Measurements from ENCODE around the gene ZNF154. TPM values are rescaled to one million over a fixed set of nuclear protein-coding genes. Genes with fewer than 3 reads are reported as not detected.

The ZNF154 gene
- 2.0 and 2.6 TPM in 2 replicates for total RNA-seq

GRCh38 chr19:57708641-57709361 lies at the start of gene ZNF154:
ZNF154 (minus strand) TSS chr19:57709204; CDS start chr19:57708971, 233 bp downstream.

DNA sequence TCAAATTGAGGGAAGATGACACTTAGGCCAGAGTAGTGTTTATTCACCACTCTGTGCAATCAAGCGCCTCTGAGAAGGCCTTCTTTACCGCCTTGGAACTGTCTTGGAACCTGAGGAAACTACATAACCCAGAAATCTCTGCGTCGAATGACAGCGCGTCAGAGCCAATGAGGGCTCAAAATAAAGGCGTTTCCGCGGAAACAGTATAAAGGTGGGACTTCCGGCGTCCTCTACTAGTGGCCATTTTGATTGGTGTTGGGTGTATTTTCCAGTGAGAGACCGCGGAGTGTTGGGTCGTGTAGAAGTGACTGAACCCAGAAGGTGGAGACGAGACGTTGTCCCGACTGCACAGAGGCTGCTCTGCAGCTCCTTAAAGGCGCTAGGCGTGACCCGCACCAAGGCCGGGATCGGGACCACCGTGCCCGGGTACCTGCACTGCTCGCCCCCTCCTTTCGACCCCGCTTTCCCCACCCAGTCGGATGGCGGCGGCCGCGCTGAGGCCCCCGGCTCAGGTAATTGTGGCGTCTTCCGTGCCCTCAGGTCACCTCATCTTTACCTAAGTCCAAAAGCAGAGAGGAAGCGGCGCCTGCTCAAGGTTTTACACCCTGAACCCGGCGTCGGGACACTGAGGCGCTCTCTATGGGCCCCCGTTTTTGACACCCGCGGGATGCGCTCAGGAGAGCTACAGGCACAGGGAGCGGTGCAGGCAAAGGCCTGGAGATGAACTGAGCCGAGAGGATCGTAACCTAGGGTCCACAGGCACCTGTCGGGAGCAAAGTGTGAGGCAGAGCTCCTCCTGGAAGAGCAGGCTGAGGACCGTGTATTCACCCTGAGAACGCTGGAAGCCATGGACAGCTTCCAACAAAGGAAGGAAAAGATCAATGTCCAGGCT lies 37.8 kb upstream of the ZNF154 start, which contains the start of gene ZNF776:
Gene ZNF776, plus strand, starts transcription at position 236 of the 892 bp plus-strand sequence. Its CDS starts 244 bp downstream, at position 480.

GRCh38 chr19:57668635-57669034 lies 40.4 kb downstream of the ZNF154 start, which contains the start of gene ZSCAN4:
ZSCAN4 (plus strand) TSS chr19:57668935; CDS start chr19:57676146, 7,211 bp downstream.

Other genes starting within 250 kb of the ZNF154 start
- gene ZNF772, start 231.6 kb downstream of the ZNF154 start, total RNA-seq: 13.4 and 18.8 TPM in 2 replicates
- gene ZNF419, start 221.5 kb downstream of the ZNF154 start, total RNA-seq: 6.6 and 17.0 TPM in 2 replicates
- 15.4 and 21.5 TPM in 2 replicates for gene ZNF773, start 209.3 kb downstream of the ZNF154 start, total RNA-seq
- 3.6 and 4.2 TPM in 2 replicates for gene ZNF549, start 181.8 kb downstream of the ZNF154 start, total RNA-seq
- 10.1 and 12.8 TPM in 2 replicates for gene ZNF550, start 149.3 kb downstream of the ZNF154 start, total RNA-seq
- gene ZNF416, start 130.3 kb downstream of the ZNF154 start, total RNA-seq: 4.0 and 8.1 TPM in 2 replicates
- gene ZIK1, start 125.1 kb downstream of the ZNF154 start, total RNA-seq: 6.3 and 7.9 TPM in 2 replicates
- 0.49 and 11.7 TPM in 2 replicates for gene ZNF530, start 109.3 kb downstream of the ZNF154 start, total RNA-seq
- gene ZNF134, start 95.0 kb downstream of the ZNF154 start, total RNA-seq: 12.8 and 23.3 TPM in 2 replicates
- gene ZNF211, start 76.0 kb downstream of the ZNF154 start, total RNA-seq: 3.8 and 7.0 TPM in 2 replicates
- gene ZSCAN4, start 40.3 kb downstream of the ZNF154 start, total RNA-seq: not detected in 2 replicates
- gene ZNF551, start 27.2 kb downstream of the ZNF154 start, total RNA-seq: 5.2 and 6.8 TPM in 2 replicates
- gene ZNF671, start 18.4 kb upstream of the ZNF154 start, total RNA-seq: 7.8 and 7.9 TPM in 2 replicates
- 5.8 TPM in 2 replicates for gene ZNF776, start 37.6 kb upstream of the ZNF154 start, total RNA-seq
- gene ZNF586, start 60.5 kb upstream of the ZNF154 start, total RNA-seq: 11.4 and 11.5 TPM in 2 replicates
- 1.6 and 3.6 TPM in 2 replicates for gene ZNF552, start 105.7 kb upstream of the ZNF154 start, total RNA-seq
- 11.5 and 15.5 TPM in 2 replicates for gene ZNF587B, start 121.1 kb upstream of the ZNF154 start, total RNA-seq
- gene ZNF587, start 140.7 kb upstream of the ZNF154 start, total RNA-seq: 8.9 and 16.8 TPM in 2 replicates
- gene ZNF814, start 179.8 kb upstream of the ZNF154 start, total RNA-seq: 4.0 and 14.3 TPM in 2 replicates
- 6.0 and 6.1 TPM in 2 replicates for gene ZNF417, start 207.4 kb upstream of the ZNF154 start, total RNA-seq
- 1.3 and 1.6 TPM in 2 replicates for gene ZNF418, start 226.2 kb upstream of the ZNF154 start, total RNA-seq
- gene ZNF256, start 238.5 kb upstream of the ZNF154 start, total RNA-seq: 1.5 and 6.3 TPM in 2 replicates

All from cardiac atrium fibroblast (primary cell).